Muscle of leg (tissue), 11 donors: Measurements from ENCODE around the gene GDPGP1. TPM values are rescaled to one million over a fixed set of nuclear protein-coding genes. Genes with fewer than 3 reads are reported as not detected.

ENCODE experiments used
- DNase-seq: peaks from one replicate; pipeline ENCODE4 v3.0.0; 2013
- H3K27ac ChIP-seq: one replicate; pipeline ENCODE4 v1.5.1; 2013; ENCODE audit warnings: mild to moderate bottlenecking, low read length, control low read depth
- H3K27me3 ChIP-seq: one replicate; pipeline ENCODE4 v1.6.1; 2013; ENCODE audit warnings: low read length; ENCODE audit not compliant: control insufficient read depth, insufficient read depth
- H3K36me3 ChIP-seq: one replicate; pipeline ENCODE4 v1.6.1; 2013; ENCODE audit warnings: low read length; ENCODE audit not compliant: control insufficient read depth, insufficient read depth
- H3K4me1 ChIP-seq: one replicate; pipeline ENCODE4 v1.6.1; 2013; ENCODE audit warnings: low read length; ENCODE audit not compliant: control insufficient read depth, insufficient read depth
- H3K4me3 ChIP-seq: one replicate; pipeline ENCODE4 v1.5.1; 2013; ENCODE audit warnings: low read length, control low read depth
- H3K9me3 ChIP-seq: replicated peaks from 2 replicates; pipeline ENCODE4 v1.6.1; 2013; ENCODE audit warnings: low read depth, low read length; ENCODE audit not compliant: control insufficient read depth
- WGBS: methylation state at CpG from one replicate; pipeline ENCODE4 v1.1.5; 2013; ENCODE audit warnings: missing lambda C conversion rate; ENCODE audit not compliant: insufficient coverage; 5-methylcytosine and 5-hydroxymethylcytosine counted together
- polyA plus RNA-seq, 8 donors: library from polyadenylated mRNA; unstranded; fragments of 120-200 nt; gene quantifications; one replicate each; pipeline versions ENCODE4 v1.2.1 to v1.2.3, GENCODE V29; 2013; ENCODE audit warnings: inconsistent platforms in 1 of 8, low replicate concordance in 1 of 8; ENCODE audit not compliant: insufficient read length in 8 of 8, insufficient read depth in 1 of 8
- total RNA-seq: library from RNA; stranded (reverse); fragments of 120-200 nt; gene quantifications from one replicate; pipeline ENCODE4 v1.2.4, GENCODE V29; 2013

The GDPGP1 gene
- total and polyA plus RNA-seq, 9 donors: 1.5 to 3.8 (median 2.7) TPM

GRCh38 chr15:90205050-90205848 is 28.8 kb upstream of the GDPGP1 start:
- peaks cover 24% of the 10 kb centered on the region for H3K4me1 ChIP-seq
- no peak for DNase-seq
- H3K27me3 ChIP-seq: peaks cover 5% of the 10 kb centered on the region
- no peak overlapping the region for H3K4me3 ChIP-seq
- WGBS: 73% methylated on average over 8 of the region's 10 CpGs
- no peaks in the 10 kb centered on the region for H3K9me3 ChIP-seq
- H3K36me3 ChIP-seq: no peaks in the 10 kb centered on the region
- H3K27ac ChIP-seq: no peak overlapping the region

GRCh38 chr15:90205886-90206285 is 28.1 kb upstream of the GDPGP1 start:
- Histone ChIP-seq H3K27ac (no peak overlapping the region), H3K4me1 (peaks cover 21% of the 10 kb centered on the region), H3K36me3 (no peaks in the 10 kb centered on the region), H3K27me3 (peaks cover 5% of the 10 kb centered on the region), H3K4me3 (no peak overlapping the region), H3K9me3 (no peaks in the 10 kb centered on the region)
- 90% methylated on average over 4 of the region's 5 CpGs for WGBS
- DNase-seq: no peak

GRCh38 chr15:90207252-90207651 is 26.8 kb upstream of the GDPGP1 start:
- 94% methylated on average over 3 of the region's 6 CpGs for WGBS
- Histone ChIP-seq H3K4me1 (peaks cover 14% of the 10 kb centered on the region), H3K27me3 (no peaks in the 10 kb centered on the region), H3K4me3 (no peak overlapping the region), H3K27ac (no peak overlapping the region), H3K9me3 (no peaks in the 10 kb centered on the region), H3K36me3 (no peaks in the 10 kb centered on the region)
- no peak for DNase-seq

- H3K4me3 ChIP-seq: no peak overlapping the region
- no peaks in the 10 kb centered on the region for H3K36me3 ChIP-seq
- WGBS: 88% methylated on average over 5 of the region's 6 CpGs
- DNase-seq: no peak
- H3K4me1 ChIP-seq: peaks cover 8% of the 10 kb centered on the region
- no peaks in the 10 kb centered on the region for H3K27me3 ChIP-seq
- no peak overlapping the region for H3K27ac ChIP-seq
- H3K9me3 ChIP-seq: no peaks in the 10 kb centered on the region
Observed at GRCh38 chr15:90208356-90208755, 25.7 kb upstream of the GDPGP1 start.

GRCh38 chr15:90209591-90209990 is 24.4 kb upstream of the GDPGP1 start:
- Histone ChIP-seq H3K4me1 (peaks cover 5% of the 10 kb centered on the region), H3K4me3 (no peak overlapping the region), H3K36me3 (no peaks in the 10 kb centered on the region), H3K27ac (no peak overlapping the region), H3K27me3 (no peaks in the 10 kb centered on the region), H3K9me3 (no peaks in the 10 kb centered on the region)
- 70% methylated on average over 8 of the region's 9 CpGs for WGBS
- no peak for DNase-seq

GRCh38 chr15:90210593-90210992 is 23.4 kb upstream of the GDPGP1 start:
- H3K9me3 ChIP-seq: no peaks in the 10 kb centered on the region
- no peaks in the 10 kb centered on the region for H3K27me3 ChIP-seq
- H3K36me3 ChIP-seq: no peaks in the 10 kb centered on the region
- WGBS: 77% methylated on average over 8 of the region's 8 CpGs
- H3K4me1 ChIP-seq: peaks cover 5% of the 10 kb centered on the region
- no peak overlapping the region for H3K27ac ChIP-seq
- no peak for DNase-seq
- no peak overlapping the region for H3K4me3 ChIP-seq

GRCh38 chr15:90211009-90211408 is 23.0 kb upstream of the GDPGP1 start:
- Histone ChIP-seq H3K4me1 (peaks cover 5% of the 10 kb centered on the region), H3K9me3 (no peaks in the 10 kb centered on the region)

GRCh38 chr15:90211440-90212143 is 22.4 kb upstream of the GDPGP1 start:
- H3K9me3 ChIP-seq: no peaks in the 10 kb centered on the region
- H3K27me3 ChIP-seq: no peaks in the 10 kb centered on the region
- H3K27ac ChIP-seq: no peak overlapping the region
- H3K4me1 ChIP-seq: peaks cover 5% of the 10 kb centered on the region
- no peaks in the 10 kb centered on the region for H3K36me3 ChIP-seq
- H3K4me3 ChIP-seq: no peak overlapping the region
- no peak for DNase-seq
- WGBS: 42% methylated on average over 5 of the region's 13 CpGs

More at GRCh38 chr15:90211009-90211408, 23.0 kb upstream of the GDPGP1 start:
- no peak overlapping the region for H3K4me3 ChIP-seq
- H3K27me3 ChIP-seq: no peaks in the 10 kb centered on the region
- DNase-seq: no peak
- no peak overlapping the region for H3K27ac ChIP-seq
- H3K36me3 ChIP-seq: no peaks in the 10 kb centered on the region
- WGBS: 87% methylated on average over 9 of the region's 9 CpGs

GRCh38 chr15:90212221-90213098 is 21.5 kb upstream of the GDPGP1 start:
- Histone ChIP-seq H3K4me1 (peaks cover 5% of the 10 kb centered on the region), H3K36me3 (no peaks in the 10 kb centered on the region), H3K9me3 (no peaks in the 10 kb centered on the region), H3K27ac (no peak overlapping the region), H3K27me3 (no peaks in the 10 kb centered on the region), H3K4me3 (no peak overlapping the region)
- DNase-seq: no peak
- WGBS: 86% methylated on average over 26 of the region's 35 CpGs
